GM13976 (cell line): Measurements from ENCODE around the gene DET1.

Experiments
- DNase-seq: peaks from one replicate; pipeline ENCODE4 v3.0.0; 2012; ENCODE audit warnings: low spot score
- CTCF ChIP-seq: IDR thresholded peaks from 2 replicates; pipeline ENCODE4 v1.5.1; 2012; ENCODE audit warnings: borderline replicate concordance, mild to moderate bottlenecking; ENCODE audit not compliant: insufficient read depth; ENCODE audit errors: extremely low read depth, missing control alignments, control extremely low read depth
- in situ Hi-C: fragments of 300-500 bp; cut with MboI; formaldehyde crosslinking; loops from one replicate; pipeline ENCODE4 v1.12.0; 2022; ENCODE audit warnings: low sequenced_read_pairs, mixed read lengths, inconsistent platforms; ENCODE audit not compliant: unreplicated experiment

The DET1 gene

GRCh38 chr15:88546248-88547129 is at the start of gene DET1:
TSS of gene DET1 (minus strand) at chr15:88546681. CDS start at chr15:88531705, 14,976 bp downstream.
- in situ Hi-C loops, result no loop called here
- peak; percentile 92 for DNase-seq
- TF ChIP-seq CTCF, result peak; percentile 89

GRCh38 chr15:88591384-88591783 is 44.9 kb upstream of the DET1 start:
- DNase-seq, result no peak
- in situ Hi-C loops, result no loop called here
- TF ChIP-seq CTCF, result no peak

- no peak for TF ChIP-seq CTCF
- in situ Hi-C loops, result no loop called here
- no peak for DNase-seq
Measured at GRCh38 chr15:88590759-88591158, 44.3 kb upstream of the DET1 start.

GRCh38 chr15:88586401-88587162 is 40.1 kb upstream of the DET1 start:
- in situ Hi-C loops, result no loop called here
- no peak for DNase-seq
- TF ChIP-seq CTCF, result no peak

GRCh38 chr15:88580532-88580931 is 34.1 kb upstream of the DET1 start:
- DNase-seq, result no peak
- TF ChIP-seq CTCF, result no peak

GRCh38 chr15:88579322-88579721 is 32.8 kb upstream of the DET1 start:
- TF ChIP-seq CTCF, result no peak

More at GRCh38 chr15:88580532-88580931, 34.1 kb upstream of the DET1 start:
- in situ Hi-C loops, result no loop called here

More at GRCh38 chr15:88579322-88579721, 32.8 kb upstream of the DET1 start:
- no peak for DNase-seq
- in situ Hi-C loops, result no loop called here
